D721Med (cell line): ENCODE results near the gene HRH2.

ENCODE experiments used
- DNase-seq: peaks from one replicate; pipeline ENCODE4 v3.0.0; 2011; ENCODE audit warnings: low spot score; ENCODE audit not compliant: insufficient read length
- FAIRE-seq: peaks from 2 replicates; lab custom pipeline; 2011; peaks lifted over from hg19 to GRCh38; lab: Jason Lieb, UNC
- CTCF ChIP-seq: IDR thresholded peaks from 2 replicates; pipeline ENCODE4 v1.5.1; 2012; ENCODE audit warnings: mild to moderate bottlenecking, control low read depth; ENCODE audit not compliant: insufficient read depth; ENCODE audit errors: missing control alignments

Gene HRH2, protein sequence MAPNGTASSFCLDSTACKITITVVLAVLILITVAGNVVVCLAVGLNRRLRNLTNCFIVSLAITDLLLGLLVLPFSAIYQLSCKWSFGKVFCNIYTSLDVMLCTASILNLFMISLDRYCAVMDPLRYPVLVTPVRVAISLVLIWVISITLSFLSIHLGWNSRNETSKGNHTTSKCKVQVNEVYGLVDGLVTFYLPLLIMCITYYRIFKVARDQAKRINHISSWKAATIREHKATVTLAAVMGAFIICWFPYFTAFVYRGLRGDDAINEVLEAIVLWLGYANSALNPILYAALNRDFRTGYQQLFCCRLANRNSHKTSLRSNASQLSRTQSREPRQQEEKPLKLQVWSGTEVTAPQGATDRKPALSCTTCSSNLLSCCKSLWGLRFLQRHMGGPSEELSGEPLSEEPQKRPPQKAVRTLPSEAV

GRCh38 chr5:175657593-175658271, at the start of gene HRH2:
Gene HRH2, plus strand, starts transcription at chr5:175658071. Its CDS starts 25,163 bp downstream, at chr5:175683234.
- no peak for FAIRE-seq
- TF ChIP-seq CTCF, result no peak
- DNase-seq, result no peak

DNA sequence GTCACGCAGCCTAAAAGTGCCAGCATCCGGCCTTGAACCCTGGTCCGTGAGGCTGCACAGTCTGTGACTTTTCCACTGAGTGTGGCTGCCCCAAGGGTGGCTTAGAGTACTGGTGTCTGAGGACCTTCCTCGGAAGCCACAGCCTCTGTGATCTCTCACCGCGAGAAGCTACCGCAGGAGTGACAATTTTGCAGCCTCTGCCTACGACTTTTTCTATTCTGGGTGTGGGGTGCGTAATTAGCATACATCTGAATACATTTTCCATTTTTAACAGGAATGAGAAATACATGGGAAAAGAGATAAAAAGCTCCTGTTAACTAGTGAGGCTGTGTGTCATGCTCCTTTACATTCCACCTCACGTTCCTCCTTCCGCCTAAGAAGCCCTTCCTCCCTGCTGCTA, 48.3 kb upstream of the HRH2 start:
- no peak for TF ChIP-seq CTCF
- FAIRE-seq (no peak), DNase-seq (no peak)

DNA sequence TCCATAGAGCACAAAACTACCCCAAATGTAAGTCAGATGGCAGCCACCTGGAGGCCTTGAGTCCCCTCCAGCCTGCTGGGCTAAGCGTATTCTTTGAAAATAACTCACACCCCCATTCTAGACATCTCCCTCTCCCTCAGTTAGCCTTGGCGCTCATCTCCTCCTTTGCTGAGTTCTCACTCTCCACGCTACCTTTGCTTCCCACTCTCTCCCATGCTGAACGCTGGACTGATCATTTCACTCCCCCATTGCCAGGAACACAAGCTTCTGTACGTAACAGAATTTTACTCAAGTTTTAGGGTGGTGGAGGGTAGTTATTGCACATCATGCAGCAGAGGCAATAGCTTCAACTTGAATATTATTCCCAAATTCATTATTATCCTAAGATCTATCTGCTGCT, 47.5 kb upstream of the HRH2 start:
- TF ChIP-seq CTCF, result no peak
- FAIRE-seq, result no peak
- DNase-seq, result no peak

- FAIRE-seq, result no peak
- DNase-seq, result no peak
- no peak for TF ChIP-seq CTCF
Observed at GRCh38 chr5:175610898-175611297, 47.0 kb upstream of the HRH2 start.

GRCh38 chr5:175614223-175614815, 43.6 kb upstream of the HRH2 start:
- FAIRE-seq (no peak), DNase-seq (no peak)
- TF ChIP-seq CTCF, result no peak

GRCh38 chr5:175614861-175615260, 43.0 kb upstream of the HRH2 start:
- TF ChIP-seq CTCF, result no peak
- DNase-seq, result no peak
- no peak for FAIRE-seq
